T-helper 9 cell (primary cell): ENCODE results near the gene ROPN1L.

Experiments
- DNase-seq: peaks from one replicate; pipeline ENCODE4 v3.0.0-alpha.2; 2020

The ROPN1L gene

DNA sequence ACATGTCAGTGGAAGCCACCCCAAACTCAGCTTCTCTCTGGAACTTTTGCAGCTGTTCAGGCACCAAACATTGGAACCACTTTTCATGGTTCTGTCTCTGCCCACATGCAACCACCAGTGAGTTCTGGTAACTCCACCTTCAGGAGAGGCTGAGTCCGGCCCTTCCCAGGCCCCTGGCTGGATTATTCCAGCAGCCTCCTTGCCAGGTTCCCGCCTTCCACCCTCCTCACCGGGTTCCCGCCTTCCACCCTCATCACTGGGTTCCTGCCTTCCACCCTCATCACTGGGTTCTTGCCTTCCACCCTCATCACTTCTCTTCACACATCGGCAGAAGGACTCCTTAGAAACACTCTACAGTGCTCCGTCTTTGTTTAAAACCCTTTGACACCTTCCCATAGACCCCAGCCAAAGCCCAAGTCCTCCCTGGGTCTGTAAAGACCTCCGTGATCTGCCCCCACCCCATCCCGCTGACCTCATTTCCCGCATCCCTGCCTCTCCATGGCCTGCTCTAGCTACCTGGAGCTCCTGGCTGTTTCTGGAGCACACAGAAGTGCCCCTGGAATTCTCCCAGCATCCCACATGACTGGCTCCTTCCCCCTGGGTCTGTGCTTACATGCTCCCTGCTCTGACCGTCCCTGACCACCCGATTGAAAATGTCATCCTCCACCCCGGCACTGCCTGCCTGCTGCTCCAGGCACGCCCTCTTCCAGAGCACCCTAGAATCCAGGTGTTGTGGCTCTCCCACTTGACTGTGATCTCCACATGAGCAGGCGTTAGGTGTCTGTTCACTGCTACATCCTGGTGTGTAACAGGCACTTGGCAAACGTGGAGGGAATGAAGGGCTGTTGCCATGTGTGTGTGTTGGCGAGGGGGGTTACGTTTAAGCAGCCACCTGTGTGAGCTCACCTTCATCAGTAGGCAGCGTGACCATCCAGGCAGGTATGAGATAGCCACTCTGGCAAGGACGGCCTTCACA lies 17.7 kb downstream of the ROPN1L start:
- no peak for DNase-seq

DNA sequence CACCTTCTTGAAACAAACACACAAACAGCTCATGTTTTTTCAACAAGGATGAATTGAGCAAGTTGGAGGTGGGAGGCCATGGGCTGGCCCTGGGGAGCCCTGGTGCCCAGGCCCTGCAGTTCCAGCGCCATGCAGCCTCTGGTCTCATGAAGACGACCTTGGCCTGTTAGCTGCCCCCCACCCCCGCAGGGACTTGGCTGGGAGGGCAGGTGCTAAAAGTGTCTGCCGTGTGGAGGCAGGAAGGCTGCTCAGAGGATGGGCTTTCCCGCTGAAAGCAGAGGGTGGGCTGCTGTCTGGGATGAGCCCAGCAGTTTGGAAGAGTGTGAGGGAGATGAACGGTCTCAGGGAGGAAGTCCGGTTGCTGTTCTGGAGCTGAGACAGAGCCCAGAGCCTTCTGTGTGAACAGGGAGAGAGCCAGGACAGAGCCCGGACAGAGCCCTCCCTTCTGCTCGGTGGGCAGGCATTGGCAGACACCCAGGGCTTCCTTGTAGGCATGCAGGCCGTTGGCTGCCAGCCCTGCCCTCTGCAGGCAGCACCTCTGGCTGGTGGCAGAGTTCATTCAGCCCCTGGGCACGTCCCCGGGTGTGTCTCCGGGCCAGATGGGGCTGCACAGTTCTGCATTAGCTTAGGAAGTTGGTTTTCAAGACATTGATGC lies 18.7 kb downstream of the ROPN1L start:
- DNase-seq: no peak

DNA sequence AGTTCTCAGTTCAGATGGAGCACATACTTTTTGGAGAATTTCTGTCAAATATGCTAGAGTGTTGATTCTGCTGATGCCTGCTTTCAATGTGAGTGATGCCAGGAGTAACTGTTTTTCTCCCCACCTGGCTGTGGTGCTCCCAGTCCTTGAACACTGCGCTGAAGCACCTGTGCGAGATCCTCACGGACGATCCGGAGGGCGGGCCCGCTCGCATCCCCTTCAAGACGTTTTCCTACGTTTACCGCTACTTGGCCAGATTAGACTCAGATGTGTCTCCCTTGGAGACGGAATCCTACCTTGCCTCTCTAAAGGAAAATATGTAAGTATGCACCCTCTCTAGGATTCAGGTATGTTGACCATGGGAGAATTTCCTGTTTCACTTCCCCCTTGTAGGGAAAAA lies 19.4 kb downstream of the ROPN1L start:
- DNase-seq: no peak

DNA sequence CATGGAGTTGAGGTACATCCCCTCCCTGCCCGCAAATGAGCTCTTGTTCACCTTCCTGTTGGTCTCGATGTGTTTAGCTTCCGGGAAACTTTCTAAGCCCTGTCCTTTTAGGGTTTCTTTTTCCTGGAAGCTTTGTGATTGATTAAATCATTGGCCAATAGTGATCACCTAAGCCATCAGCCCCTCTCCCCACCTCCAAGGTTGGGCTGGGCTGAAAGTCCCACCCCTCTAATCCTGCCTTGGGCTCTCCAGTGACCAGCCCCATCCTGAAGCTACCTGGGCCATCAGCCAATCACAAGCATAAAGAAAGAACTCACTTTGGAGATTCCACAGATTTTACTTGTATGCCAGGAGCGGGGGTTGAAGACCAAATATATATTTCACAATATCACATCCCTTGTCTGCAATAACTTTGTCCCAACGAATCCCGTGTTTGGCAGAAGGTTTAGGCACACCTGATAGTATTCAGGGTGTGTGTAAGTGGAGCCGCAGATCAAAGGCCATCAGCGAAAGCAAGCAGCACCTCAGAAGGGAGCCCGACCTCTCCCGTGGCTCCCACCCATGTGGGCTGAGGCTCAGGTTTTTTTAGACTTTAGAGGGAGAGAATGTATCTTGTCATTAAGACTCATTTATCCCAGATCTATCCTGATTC lies 20.4 kb downstream of the ROPN1L start:
- no peak for DNase-seq

DNA sequence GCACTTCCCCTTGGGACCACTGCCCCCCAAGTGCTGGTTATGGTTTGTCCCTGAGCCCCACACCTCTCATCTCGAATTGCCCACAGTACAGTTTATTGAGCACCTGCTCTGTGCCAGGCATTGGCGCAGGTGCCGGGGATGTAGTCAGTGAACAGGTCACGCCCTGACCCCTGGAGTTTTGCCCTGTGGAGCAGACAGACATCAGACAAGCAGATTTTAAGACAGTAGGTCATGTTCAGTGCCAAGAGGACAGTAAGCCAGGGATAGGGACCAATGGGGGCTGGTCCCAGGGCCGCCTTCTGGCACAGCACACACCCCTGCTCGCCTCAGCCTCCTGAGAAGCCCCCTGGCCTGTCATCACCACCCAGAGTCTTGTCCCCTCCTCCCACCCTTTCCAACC lies 21.9 kb downstream of the ROPN1L start:
- DNase-seq: no peak

DNA sequence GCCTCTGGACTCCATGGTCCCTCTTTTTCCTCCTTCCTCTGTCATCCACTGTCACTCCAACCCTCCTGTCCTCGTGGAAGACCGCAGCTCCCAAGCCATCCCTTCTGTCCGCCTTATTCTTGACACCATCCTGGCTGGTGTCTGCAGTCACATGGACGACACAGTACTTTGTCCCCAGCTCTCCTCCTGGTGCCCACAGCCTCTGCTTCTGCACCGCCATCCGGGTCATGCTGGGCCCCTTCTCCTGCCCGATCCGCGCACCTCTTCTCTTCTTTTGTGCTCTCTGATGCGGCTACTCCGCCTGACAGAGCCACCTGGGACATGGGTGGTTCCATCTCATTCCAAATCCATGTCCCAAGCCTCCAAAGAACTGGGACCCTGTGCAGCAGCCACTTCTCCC lies 22.5 kb downstream of the ROPN1L start:
- DNase-seq: no peak

DNA sequence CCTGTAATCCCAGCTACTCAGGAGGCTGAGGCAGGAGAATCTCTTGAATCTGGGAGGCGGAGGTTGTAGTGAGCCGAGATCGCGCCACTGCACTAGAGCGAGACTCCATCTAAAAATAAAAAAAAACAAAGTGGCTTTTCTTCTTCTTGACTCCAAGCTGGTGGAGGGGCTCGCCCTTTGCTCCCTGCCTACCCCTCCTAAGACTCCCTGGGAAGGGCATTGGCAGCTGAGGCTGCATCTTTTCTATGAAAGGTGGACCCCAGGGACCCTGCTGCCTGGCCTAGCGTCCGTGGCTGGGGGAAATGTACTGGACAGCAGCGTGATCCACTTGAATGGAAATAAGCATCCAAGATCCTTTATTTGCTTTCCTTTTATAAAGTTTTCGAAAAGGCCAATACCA lies 24.0 kb downstream of the ROPN1L start:
- no peak for DNase-seq

DNA sequence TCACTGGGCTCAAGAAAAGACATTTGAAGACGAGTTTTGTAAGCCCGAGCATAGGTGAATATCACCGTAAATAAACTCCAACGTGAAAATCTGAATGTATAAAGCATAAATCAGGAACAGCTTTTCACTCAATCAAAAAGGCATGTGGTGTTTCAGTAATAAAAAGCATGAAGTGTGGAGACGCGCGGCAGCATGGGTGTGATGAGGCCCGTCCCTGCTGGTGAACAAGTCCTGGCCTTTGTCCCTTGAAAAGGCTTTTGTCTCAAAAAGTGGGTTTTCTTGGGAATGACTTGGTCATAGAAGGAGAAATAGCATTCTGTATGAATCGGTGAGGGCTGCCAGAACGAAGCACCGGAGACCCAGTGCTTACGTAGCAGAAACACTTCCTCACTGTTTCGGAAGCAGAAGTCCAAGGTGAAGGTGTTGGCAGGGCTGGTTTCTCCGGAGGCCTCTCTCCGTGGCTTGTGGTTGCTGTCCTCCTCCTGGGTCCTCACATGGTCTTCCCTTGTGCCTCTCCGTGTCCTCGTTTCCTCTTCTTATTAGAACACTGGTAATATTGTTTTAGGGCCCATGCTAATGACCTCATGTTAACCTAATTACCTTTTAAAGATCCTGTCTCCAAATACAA lies 24.9 kb downstream of the ROPN1L start:
- no peak for DNase-seq

DNA sequence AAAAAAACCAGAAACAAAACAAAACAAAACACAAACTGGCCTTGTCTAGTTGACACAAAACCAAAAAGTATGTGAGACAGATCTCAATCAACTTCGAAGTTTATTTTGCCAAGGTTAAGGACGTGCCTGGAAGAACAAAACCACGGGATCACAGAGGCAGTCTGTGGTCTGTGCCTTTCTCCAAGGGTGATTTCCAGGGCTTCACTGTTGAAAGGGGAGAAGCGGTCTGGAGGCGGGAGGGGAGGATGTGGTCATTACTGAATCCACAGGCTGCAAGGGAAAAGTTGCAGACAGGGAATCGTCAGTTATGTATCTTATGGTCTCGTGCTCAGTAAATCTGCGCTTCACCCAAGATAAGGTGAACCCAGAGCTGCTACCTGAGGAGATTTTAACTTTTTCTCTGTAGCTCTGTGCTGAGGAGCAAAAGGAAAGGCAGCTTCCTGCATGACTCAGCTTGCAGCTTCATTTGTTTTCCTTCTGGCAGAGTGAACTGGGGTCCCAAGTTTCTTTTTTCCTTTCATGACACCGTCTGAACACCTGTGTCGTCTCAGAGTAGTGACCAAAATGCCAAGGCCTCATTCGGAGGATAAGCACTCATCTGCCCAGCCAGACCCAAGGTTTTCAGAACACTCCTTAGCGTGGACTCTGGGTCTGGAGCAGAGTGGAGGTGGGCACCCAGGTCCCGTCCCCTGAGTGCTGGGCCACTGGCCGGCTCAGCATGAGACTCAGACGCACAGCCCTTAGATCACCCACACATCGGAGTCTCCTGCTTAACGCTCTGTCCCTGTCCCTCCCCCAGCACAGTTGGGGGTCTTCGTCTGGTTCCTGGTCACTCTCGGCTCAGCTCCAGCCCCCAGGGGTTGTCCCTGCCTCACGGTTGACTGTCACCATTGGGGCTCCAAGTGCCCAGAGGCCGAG lies 25.9 kb downstream of the ROPN1L start:
- DNase-seq: no peak

DNA sequence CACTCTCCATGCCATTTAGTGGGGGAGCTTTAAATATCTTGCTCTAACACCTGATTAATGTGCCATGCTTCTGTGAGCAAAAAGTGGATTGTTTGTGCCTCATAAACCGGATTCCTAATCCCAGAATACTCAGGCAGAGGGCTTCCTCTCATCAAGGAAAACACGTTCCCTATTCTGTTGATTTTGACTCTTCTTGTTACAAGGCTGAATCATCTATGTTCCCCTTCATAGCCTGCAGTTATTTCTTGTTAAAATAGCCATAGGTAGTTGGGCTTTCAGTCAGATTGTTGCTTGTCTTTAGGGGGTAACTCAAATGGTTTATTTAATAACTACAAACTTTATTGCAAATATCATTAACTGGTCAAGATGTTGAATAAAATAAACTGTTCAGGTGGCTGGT lies 26.6 kb downstream of the ROPN1L start:
- no peak for DNase-seq

DNA sequence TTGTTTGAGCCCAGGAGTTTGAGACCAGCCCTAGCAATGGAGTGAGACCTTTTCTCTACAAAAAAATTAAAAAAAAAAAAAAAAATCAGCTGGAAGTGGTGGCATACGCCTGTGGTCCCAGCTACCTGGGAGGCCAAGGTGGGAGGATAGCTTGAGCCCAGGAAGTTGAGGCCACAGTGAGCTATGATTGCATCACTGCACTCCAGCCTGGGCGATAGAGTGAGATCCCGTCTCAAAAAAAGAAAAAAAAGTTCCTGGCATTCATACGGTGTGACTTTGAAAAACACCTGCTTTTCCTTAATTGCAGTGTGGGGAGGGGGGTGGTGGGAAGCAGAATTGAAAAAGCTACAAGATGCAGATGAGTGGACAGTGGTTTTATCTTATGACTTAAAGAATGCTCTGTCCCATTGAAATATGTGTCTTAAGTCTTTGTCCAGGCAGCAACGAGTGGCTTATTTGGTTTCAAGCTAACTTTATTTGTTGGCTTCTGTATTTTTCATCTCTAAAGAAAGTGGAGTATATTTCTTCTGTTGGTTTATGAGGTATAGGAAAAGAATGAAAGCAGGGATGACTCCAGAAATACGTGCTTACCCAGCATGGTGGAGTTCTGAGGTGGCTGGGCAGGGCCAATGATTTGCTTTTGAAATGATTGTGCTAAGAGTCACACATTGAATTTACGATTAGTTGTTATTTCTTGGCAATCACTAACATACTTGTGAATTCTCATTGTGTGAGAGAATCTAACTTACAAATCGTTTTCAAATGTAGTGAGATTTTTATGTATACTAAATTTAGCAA lies 27.8 kb downstream of the ROPN1L start:
- DNase-seq: no peak

DNA sequence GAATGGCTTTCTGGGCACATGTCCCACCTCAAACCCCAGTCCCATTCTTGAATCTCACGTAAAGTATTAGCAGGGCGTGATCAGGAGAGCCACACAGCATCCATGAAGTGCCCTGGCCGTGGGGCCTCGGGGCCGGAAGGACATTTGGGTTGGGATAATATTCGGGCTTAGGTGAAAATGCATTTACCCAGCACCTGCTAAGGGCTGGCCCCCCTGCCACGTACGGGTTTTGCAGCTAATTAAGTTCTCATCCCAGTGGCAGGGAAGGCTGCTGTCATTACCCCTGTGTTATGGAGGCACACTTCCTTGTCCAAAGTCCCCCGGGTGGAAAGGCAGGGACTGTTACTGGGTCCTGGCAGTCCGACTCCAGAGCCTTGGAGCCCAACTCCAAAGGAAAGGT lies 29.0 kb downstream of the ROPN1L start:
- no peak for DNase-seq

DNA sequence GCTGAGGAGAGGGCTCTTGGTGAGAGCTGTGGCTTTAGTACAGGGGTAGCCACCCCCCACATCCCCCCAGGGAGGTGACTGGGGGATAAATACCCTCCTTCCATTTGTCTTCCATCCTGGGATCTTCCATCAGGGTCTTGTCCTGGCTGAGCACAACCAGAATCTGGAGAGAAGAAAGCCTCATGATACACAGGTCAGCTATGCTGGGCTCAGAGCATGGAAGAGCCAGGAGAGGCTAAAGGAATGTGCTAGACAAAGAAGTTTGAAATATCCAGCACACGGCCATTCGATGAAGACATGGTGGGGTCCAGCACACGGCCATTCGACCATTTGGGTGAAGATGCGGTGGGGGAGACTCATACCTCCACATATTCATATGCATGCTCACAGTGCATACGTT lies 30.0 kb downstream of the ROPN1L start:
- no peak for DNase-seq

DNA sequence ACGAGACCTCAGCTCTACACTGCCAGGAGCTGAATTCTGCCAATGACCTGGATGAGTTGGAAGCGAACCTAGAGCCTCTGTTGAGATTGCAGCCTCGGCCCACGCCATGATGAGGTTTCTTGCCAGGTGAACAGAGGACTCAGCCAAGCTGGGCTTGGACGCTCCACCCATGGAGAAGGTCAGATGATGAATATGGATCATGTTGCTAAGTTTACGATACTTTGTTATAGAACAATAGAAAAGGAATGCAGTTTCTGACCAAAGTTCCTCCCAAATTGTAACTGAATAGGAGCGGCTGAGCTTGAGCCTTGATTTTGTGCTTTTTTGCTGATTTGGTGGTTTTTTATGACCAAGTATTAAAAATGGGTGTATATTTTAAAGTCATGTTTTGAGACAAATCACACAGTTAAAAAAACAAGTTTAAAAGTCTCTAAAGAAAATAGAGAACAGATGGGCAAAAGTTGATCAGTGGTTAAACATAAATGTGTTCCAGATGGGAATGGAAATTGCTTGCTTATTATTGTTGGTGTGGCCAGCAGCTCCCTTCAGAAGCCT lies 32.9 kb downstream of the ROPN1L start:
- no peak for DNase-seq

DNA sequence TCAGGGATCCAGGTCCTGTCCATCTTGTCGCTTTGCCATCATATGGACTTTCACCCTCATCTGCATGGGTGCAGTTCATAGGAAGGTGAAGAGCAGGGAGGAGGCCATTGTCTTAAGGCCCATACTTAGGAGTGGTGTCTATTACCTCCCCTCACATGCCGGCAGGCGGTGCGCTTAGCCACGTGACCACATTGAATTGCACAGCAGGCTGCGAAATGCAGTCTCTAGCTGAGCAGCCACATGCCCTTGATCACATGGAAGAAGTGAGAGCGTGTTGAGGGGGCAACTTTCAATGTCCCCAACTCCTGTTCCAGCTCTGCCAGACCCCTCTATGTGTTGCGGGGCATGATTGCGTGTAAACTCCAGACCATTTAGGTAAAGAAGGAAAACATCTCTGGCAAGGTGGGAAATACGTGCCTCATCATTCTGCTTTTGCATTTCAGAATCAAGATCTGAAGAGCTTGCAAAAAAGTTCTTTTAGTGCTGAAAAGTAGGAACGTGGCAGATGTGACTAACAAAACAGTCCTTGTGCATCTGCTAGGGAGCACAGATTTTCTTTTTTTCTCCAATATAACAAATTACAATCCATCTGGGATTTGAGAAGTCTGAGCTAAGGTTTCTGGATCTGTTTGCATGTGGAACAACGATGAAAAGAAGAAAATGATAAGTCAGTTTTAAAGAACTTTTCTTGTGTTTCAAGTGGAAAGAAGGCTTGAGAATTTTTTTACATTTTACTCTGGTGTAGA lies 34.4 kb downstream of the ROPN1L start:
- no peak for DNase-seq

DNA sequence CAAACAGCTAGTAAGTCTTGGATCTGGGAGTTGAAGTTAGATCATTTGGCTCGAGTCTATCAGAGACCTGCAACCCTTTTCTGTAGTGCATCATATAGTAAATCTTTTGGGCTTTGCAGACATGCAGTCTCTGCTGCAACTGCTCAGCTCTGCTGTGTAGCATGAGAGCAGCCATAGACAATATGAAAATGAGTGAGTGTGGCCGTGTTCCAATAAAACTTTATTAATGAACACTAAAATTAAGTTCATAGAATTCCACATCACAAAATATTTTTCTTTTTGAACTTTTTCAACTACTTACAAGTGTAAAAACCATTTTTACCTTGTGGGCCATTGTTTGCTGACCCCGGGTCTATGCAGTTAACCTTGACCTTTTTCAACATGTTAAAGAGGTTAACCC lies 35.2 kb downstream of the ROPN1L start:
- DNase-seq: no peak

DNA sequence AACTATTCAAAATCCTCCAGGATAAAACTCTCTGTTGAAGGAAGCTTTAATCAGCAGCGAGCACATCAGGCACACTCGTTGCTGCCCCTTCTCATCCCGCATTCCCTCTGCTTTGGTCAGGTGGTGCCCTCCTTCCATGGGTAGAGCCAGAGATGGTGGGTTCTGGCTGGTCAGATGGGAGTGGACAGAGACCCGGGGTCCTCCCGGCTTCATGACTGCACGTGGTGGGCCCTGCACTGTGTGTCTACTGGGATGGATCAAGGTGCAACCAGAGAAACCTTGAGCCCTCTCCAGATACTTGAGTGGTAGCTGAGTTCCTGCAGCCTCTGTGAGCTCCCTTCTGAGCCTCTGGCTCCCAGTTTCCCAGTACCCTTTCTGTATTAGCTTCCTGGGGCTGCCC lies 36.3 kb downstream of the ROPN1L start:
- no peak for DNase-seq

DNA sequence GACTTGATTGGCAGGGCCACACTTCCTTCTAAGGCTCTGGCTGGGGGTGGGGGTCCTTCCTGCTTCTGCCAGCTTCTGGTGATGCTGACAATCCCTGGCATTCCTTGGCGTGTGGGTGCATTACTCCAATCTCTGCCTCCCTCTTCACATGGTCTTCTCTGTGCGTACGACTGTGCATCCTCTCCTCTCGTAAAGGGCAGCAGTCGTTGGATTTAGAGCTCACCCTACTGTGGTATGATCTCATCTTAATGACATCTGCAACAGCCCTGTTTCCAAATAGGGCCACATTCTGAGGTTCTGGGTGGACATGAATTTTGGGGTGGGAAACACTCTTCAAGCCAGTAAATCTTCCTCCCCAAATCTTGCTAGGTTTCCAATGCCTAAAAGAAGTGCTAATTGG lies 36.8 kb downstream of the ROPN1L start:
- no peak for DNase-seq

DNA sequence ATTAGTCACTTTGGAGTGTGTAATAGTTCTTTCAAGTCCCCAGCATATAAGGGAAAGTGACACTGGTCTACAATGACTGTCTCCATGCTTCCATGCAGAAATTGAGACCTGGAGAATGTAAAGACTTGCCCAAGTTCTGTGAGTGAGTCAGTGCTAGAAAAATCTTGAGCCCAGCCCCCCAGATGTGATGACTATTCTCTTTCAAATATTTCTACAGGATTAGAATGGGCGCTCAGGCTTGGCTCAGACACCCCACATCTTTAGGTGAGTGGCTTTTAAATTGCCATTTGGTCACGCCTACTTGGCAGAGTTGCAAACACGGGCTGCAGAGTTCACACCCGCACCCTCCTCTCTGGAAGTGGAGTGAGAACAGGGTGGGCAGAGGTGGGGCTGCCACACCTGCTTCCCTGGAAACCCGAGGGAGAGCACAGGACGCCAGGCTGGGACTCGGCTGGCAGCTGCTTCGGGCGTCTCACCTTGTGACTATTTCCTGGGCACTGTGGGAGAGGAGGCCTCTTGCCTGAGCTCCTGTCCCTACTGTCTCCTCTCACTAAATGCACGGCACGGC lies 37.6 kb downstream of the ROPN1L start:
- DNase-seq: no peak
